ENCODE data around the gene KLRK1. TPM values are rescaled to one million over a fixed set of nuclear protein-coding genes. Genes with fewer than 3 reads are reported as not detected.
A peak's percentile ranks its signal among the peaks of the same experiment; 100 is the strongest.
"Not testable (repeated sequence)": the region's sequence is repeated elsewhere in the genome, so short reads cannot be mapped to it uniquely, and the experiment has no call there.

The KLRK1 gene
- 10 to 100 TPM in 2 of 6 donors, 1 to 10 TPM in 4; 4.3 to 15.1 (median 8.1) TPM for total RNA-seq

DNA sequence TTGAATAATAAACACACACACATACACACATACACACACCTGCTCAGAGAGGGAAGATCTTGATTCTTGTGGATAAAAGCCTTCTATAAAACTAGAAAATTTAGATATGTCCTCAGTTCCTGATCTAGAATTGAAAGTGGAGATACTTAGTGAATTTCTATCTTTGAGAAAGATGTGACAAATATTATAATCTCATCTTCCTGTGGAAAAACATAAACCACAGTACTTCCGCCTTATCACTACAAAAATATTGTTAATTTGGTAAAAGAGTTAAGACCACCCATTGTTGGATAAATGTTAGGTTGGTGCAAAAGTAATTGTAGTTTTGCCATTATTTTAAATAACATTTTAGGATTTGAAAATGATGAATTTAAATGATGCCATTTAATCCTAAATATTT lies at the start of gene KLRK1:
Gene KLRK1, minus strand, starts transcription at position 138 of the 400 bp plus-strand sequence. CDS start 1,231 bp downstream, outside the sequence.
- 81 to 82% methylated on average over 1 of the region's 1 CpG for WGBS, 2 donors

DNA sequence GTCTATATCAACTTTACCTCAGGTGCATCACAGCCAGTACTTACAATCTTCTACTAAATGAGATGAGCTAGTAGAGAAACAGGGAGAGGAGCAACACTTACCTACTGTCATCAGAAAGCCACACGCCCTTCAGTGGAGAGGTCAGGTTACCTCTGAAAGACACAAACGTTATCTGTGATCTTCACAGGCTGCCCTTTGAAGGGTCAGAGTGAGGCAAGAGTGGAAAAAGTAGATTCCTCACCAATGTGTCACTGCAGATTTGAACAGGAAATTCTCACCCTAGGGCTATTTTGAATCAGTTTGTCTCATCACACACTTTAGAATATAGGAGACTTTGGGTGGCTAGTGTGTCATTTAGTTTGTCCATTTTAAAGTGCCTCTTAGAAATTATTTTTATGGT lies 47.8 kb upstream of the KLRK1 start:
- ATAC-seq (ENCODE audit: low FRiP score in 2 of 2); H3K4me3 ChIP-seq; H3K27me3 ChIP-seq; H3K9me3 ChIP-seq; H3K36me3 ChIP-seq; H3K4me1 ChIP-seq; H3K27ac ChIP-seq; DNase-seq: not testable (repeated sequence)
- WGBS, 2 donors, result no CpG with 5 or more reads among the region's 2 CpGs

More for the DNA sequence above, at the start of gene KLRK1:
- Histone ChIP-seq H3K27ac (peak within 1 kb of the TSS in 1 of 4 donors; percentile 16), H3K9me3 (no peaks in the 10 kb centered on the region), H3K4me1 (peaks cover 3 to 19% (median 10%) of the 10 kb centered on the region in 4 donors), H3K4me3 (no peak within 1 kb of the TSS), H3K27me3 (no peaks in the 10 kb centered on the region), H3K36me3 (no peaks in the 10 kb centered on the region)
- DNase-seq, result no peak
- peak in 1 of 4 donors; percentile 20 for TF ChIP-seq POLR2A (IDR thresholded peaks at IDR 0.05)
- no peak for TF ChIP-seq CTCF (IDR thresholded peaks at IDR 0.05)
- no peak for TF ChIP-seq POLR2AphosphoS5 (IDR thresholded peaks at IDR 0.05)
- ATAC-seq (ENCODE audit: low FRiP score in 2 of 2), result no peak

- not testable (repeated sequence) for ATAC-seq (ENCODE audit: low FRiP score in 2 of 2); H3K27me3 ChIP-seq
- 46 to 49% methylated on average over 3 of the region's 3 CpGs for WGBS, 2 donors
Observed at GRCh38 chr12:10435816-10436215, 46.0 kb upstream of the KLRK1 start, which contains the start of gene KLRC2. KLRC2 (minus strand) TSS chr12:10436010; CDS start chr12:10435986, 24 bp downstream.

DNA sequence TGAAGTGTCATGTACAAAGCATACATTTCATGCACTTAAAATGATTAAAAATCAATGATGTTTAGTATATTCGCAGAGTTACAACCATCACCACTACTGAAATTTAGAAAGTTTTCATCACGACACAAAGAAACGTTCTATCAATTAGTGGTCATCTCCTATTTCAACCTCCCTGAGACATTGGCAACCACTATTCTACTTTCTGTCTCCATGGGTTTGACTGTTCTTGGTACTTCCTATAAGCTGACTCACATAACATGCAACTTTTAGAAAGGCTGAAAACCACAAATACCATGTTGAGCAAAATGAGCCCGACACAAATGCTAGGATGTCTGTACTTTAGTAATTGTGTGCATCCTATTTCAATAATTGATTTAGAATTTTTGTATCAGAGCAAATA lies 40.8 kb upstream of the KLRK1 start:
- WGBS, 2 donors, result 73 to 81% methylated on average over 4 of the region's 4 CpGs
- H3K4me3 ChIP-seq; H3K36me3 ChIP-seq; H3K4me1 ChIP-seq; DNase-seq; H3K9me3 ChIP-seq; ATAC-seq (ENCODE audit: low FRiP score in 2 of 2); H3K27ac ChIP-seq; H3K27me3 ChIP-seq: not testable (repeated sequence)

More at GRCh38 chr12:10435816-10436215, 46.0 kb upstream of the KLRK1 start, which contains the start of gene KLRC2:
- H3K36me3 ChIP-seq, DNase-seq, H3K4me1 ChIP-seq, H3K27ac ChIP-seq, H3K9me3 ChIP-seq, H3K4me3 ChIP-seq: not testable (repeated sequence)

GRCh38 chr12:10425938-10426337 lies 36.1 kb upstream of the KLRK1 start:
- ATAC-seq (ENCODE audit: low FRiP score in 2 of 2); H3K4me1 ChIP-seq; H3K27me3 ChIP-seq; H3K4me3 ChIP-seq; H3K9me3 ChIP-seq; DNase-seq; H3K27ac ChIP-seq; H3K36me3 ChIP-seq: not testable (repeated sequence)
- 94 to 96% methylated on average over 7 to 8 of the region's 8 CpGs for WGBS, 2 donors

DNA sequence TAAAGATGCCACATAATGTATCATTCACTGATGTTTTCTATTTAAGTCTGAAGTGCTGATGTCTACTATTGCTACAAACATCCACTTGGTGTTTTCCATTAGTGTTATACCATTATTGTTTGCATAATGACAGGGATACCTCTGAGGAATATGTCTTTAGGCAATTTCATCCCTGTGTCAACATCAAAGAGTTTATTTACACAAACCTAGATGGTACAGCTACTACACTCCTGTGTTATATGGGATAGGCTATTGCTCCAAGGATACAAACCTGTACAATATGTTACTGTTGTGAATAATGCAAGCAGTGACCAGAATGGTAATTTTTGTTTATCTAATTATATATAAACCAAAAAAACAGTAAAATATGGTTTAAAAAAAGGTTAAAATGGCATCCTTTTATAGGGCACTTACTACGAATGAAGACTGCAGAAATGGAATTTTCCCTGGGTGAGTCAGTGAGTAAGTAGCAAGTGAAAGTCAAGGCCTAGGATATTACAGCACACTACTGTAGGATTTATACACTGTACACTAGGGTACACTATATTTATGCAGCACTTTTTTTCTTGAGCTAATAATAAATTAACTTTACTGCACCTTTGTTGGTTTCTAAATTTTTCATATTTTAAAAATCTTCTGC lies 34.5 kb upstream of the KLRK1 start:
- DNase-seq; H3K27ac ChIP-seq; H3K36me3 ChIP-seq; H3K27me3 ChIP-seq; H3K9me3 ChIP-seq; H3K4me1 ChIP-seq; ATAC-seq (ENCODE audit: low FRiP score in 2 of 2); H3K4me3 ChIP-seq: not testable (repeated sequence)
- no CpG with 5 or more reads among the region's 1 CpG for WGBS, 2 donors

- 33 to 50% methylated on average over 1 of the region's 3 CpGs for whole genome bisulfite sequencing, 2 donors
- not testable (repeated sequence) for H3K27me3 ChIP-seq; DNase-seq; H3K27ac ChIP-seq; H3K4me3 ChIP-seq; ATAC-seq (ENCODE audit: low FRiP score in 2 of 2); H3K4me1 ChIP-seq; H3K36me3 ChIP-seq; H3K9me3 ChIP-seq
Observed at GRCh38 chr12:10422159-10422558, 32.3 kb upstream of the KLRK1 start.

DNA sequence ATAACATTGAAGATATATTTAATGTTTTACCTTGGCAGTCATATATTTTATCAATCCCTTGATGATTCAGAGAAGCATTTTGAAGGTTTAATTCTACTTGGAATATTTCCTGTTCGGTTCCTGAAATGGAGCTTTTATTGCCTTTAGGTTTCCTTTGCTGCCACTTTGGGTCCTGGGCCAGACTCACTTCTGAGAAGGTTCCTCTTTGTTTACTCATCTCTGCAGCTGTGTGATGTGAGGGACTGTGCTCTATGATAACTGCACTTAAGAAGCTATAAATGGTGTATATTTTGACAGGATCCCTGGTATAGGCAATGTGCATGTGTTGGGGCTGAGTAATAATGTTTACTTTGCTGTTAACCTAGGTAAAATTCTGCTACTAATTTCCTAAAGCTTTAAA lies 30.5 kb upstream of the KLRK1 start, which contains the start of gene KLRC3:
Gene KLRC3, minus strand, starts transcription at position 262 of the 400 bp plus-strand sequence. Its CDS starts 45 bp downstream, at position 217.
- ATAC-seq (ENCODE audit: low FRiP score in 2 of 2); H3K36me3 ChIP-seq; H3K27ac ChIP-seq; H3K27me3 ChIP-seq; H3K9me3 ChIP-seq; DNase-seq; H3K4me1 ChIP-seq; H3K4me3 ChIP-seq: not testable (repeated sequence)
- WGBS, 2 donors, result 33 to 55% methylated on average over 1 of the region's 1 CpG
